ENCODE measurements around the gene C12orf76. TPM values are rescaled to one million over a fixed set of nuclear protein-coding genes. Genes with fewer than 3 reads are reported as not detected.

Gene C12orf76
- total and polyA plus RNA-seq, 2 of the 4 experiments (the other 2 are of a cell fraction) = 5.0 to 7.1 TPM

GRCh38 chr12:110039085-110039807 lies 9.1 kb downstream of the C12orf76 start (continued):
- TF ChIP-seq MAFK (IDR thresholded peaks at IDR 0.05; ENCODE audit: low read depth, low read length) = peak; percentile 76

GRCh38 chr12:110038741-110039084 lies 9.6 kb downstream of the C12orf76 start:
- Histone ChIP-seq H2BK15ac (ENCODE audit: low read depth, low read length) (peak overlapping the region; percentile 35; the same call in 2 of the 3 replicates), H3K4ac (ENCODE audit: low read depth, low read length) (peak overlapping the region; percentile 59), H3K4me2 (ENCODE audit: low read depth, low read length) (peak overlapping the region; percentile 58), H2BK120ac (ENCODE audit: low read depth, low read length) (peak overlapping the region; percentile 57), H3K23ac (ENCODE audit: low read depth, low read length) (peak overlapping the region; percentile 37), H2AK9ac (replicated peaks; ENCODE audit: low read depth, low read length, poor library complexity) (no peak overlapping the region), H3K79me1 (ENCODE audit: low read depth in 1 of 2, low read length in 2 of 2) (peaks cover 43 to 69% of the 10 kb centered on the region in 2 experiments), H3K18ac (ENCODE audit: low read depth, low read length) (peak overlapping the region; percentile 90), H3K4me3 (ENCODE audit: insufficient read depth, low read depth, low read length) (no peak overlapping the region), H2AK5ac (ENCODE audit: low read depth, low read length) (peak overlapping the region; percentile 53; the same call in 1 of the 2 replicates), H3K27ac (ENCODE audit: insufficient read depth, low read length) (peak overlapping the region; percentile 93; the same call in 1 of the 2 replicates), H2BK20ac (ENCODE audit: low read depth, low read length) (peak overlapping the region; percentile 19; the same call in 1 of the 2 replicates), H3K9me3 (ENCODE audit: control insufficient read depth, insufficient read depth, low read length) (no peaks in the 10 kb centered on the region), H4K20me1 (ENCODE audit: insufficient read depth, low read length) (peaks cover 19% of the 10 kb centered on the region), H3K56ac (ENCODE audit: extremely low read depth, insufficient read depth, low read length) (0 out of 2 replicates have a peak overlapping the region, but pooled peaks have one; percentile 45), H4K8ac (ENCODE audit: low read depth in 2 of 2, low read length in 2 of 2) (peak overlapping the region; percentile 0 to 72; a peak in 2 of 4 replicates), H3K4me1 (ENCODE audit: control insufficient read depth, insufficient read depth, low read length) (peaks cover 28% of the 10 kb centered on the region), H3K36me3 (ENCODE audit: control insufficient read depth, insufficient read depth, low read length) (peaks cover 41% of the 10 kb centered on the region), H3K27me3 (ENCODE audit: control insufficient read depth, insufficient read depth, low read length) (no peaks in the 10 kb centered on the region), H3K14ac (replicated peaks; ENCODE audit: low read depth, low read length) (peak overlapping the region; percentile 7), H3K9me1 (ENCODE audit: insufficient read depth, low read length) (peaks cover 18% of the 10 kb centered on the region), H2AFZ (replicated peaks; ENCODE audit: low read length, poor library complexity) (no peak overlapping the region), H4K5ac (ENCODE audit: low read depth, low read length) (peak overlapping the region; percentile 87), H4K91ac (ENCODE audit: insufficient read depth, low read depth, low read length) (peak overlapping the region; percentile 75), H3K9ac (ENCODE audit: low read depth, low read length) (peak overlapping the region; percentile 43), H2BK5ac (ENCODE audit: low read depth, low read length, poor library complexity, severe bottlenecking) (peak overlapping the region; percentile 93)
- dilution Hi-C loops (cut with HindIII; ENCODE audit: low sequenced_read_pairs, unreplicated experiment) (no loop called here), in situ Hi-C loops (cut with MboI; ENCODE audit: low sequenced_read_pairs) (no loop called here), intact Hi-C loops (cut with micrococcal nuclease) (loop anchor here (2.0 kb wide), 1 partner anchor 104 kb away; no protein-coding TSS in a partner anchor)
- no TSS peak for BruUV-seq (replicated peaks)
- ChIA-PET POLR2A (ENCODE audit: unreplicated experiment) (no interaction called here), CTCF (no interaction called here)
- DNase-seq (no peak), ATAC-seq (ENCODE audit: low read depth) (peak; percentile 2)
- TF ChIP-seq USF2 (IDR thresholded peaks at IDR 0.05; ENCODE audit: low read depth, low read length) = no peak
- TF ChIP-seq CEBPB (IDR thresholded peaks at IDR 0.05; ENCODE audit: low read depth, low read length) = peak; percentile 83
- no CpG with 5 or more reads among the region's 5 CpGs for WGBS, 2 experiments (ENCODE audit: extremely low coverage in 2 of 2, insufficient read length in 1 of 2)
